GM23338 (cell line): ENCODE results near the gene SLC6A3. TPM values are rescaled to one million over a fixed set of nuclear protein-coding genes. Genes with fewer than 3 reads are reported as not detected.

Experiments
- ATAC-seq: fragments of 200-7000 bp; cut with Tn5 transposase; 3 replicates; pipeline ENCODE4 v1.9.1; 2020
- DNase-seq: peaks from one replicate; pipeline ENCODE4 v3.0.0-alpha.2; 2015; ENCODE audit warnings: low spot score
- H2AFZ ChIP-seq: fragments of 200-600 bp; sonication (generic); 2 replicates; pipeline ENCODE4 v1.8.0; 2016; ENCODE audit warnings: antibody characterized with exemption, mild to moderate bottlenecking, moderate library complexity
- H3F3A ChIP-seq: fragments of 200-600 bp; sonication (generic); replicated peaks from 2 replicates; pipeline ENCODE4 v1.8.0; 2017; ENCODE audit warnings: antibody characterized with exemption, mixed run types, low read depth
- H3K27ac ChIP-seq: fragments of 200-600 bp; sonication (generic); 2 replicates; pipeline ENCODE4 v1.6.1; 2016; ENCODE audit warnings: low read depth
- H3K27me3 ChIP-seq: fragments of 200-600 bp; sonication (generic); 2 replicates; pipeline ENCODE4 v1.8.0; 2016; ENCODE audit warnings: mild to moderate bottlenecking, mixed run types, moderate library complexity; ENCODE audit not compliant: insufficient read depth
- H3K36me3 ChIP-seq: fragments of 200-600 bp; sonication (generic); 2 replicates; pipeline ENCODE4 v1.8.0; 2016; ENCODE audit warnings: mild to moderate bottlenecking; ENCODE audit not compliant: insufficient read depth
- H3K4me1 ChIP-seq: fragments of 200-600 bp; sonication (generic); 2 replicates; pipeline ENCODE4 v1.8.0; 2016; ENCODE audit warnings: mild to moderate bottlenecking, moderate library complexity; ENCODE audit not compliant: insufficient read depth
- H3K4me2 ChIP-seq: fragments of 200-600 bp; sonication (generic); 2 replicates; pipeline ENCODE4 v1.7.1; 2017; ENCODE audit warnings: mixed run types
- H3K4me3 ChIP-seq: fragments of 200-600 bp; sonication (generic); 2 replicates; pipeline ENCODE4 v1.6.1; 2016; ENCODE audit warnings: mixed run types
- H3K79me2 ChIP-seq: fragments of 200-600 bp; sonication (generic); replicated peaks from 2 replicates; pipeline ENCODE4 v1.8.0; 2017; ENCODE audit warnings: mild to moderate bottlenecking; ENCODE audit not compliant: insufficient read depth
- H3K9me2 ChIP-seq: fragments of 200-600 bp; sonication (generic); 2 replicates; pipeline ENCODE4 v1.8.0; 2017; ENCODE audit not compliant: insufficient read depth
- H4K20me1 ChIP-seq: fragments of 200-600 bp; sonication (generic); replicated peaks from 2 replicates; pipeline ENCODE4 v1.8.0; 2017; ENCODE audit warnings: mild to moderate bottlenecking; ENCODE audit not compliant: insufficient read depth
- H3K27ac Mint-ChIP-seq: 2 replicates; pipeline ENCODE4 v1.8.0; 2020; ENCODE audit warnings: inconsistent platforms, mild to moderate bottlenecking, moderate library complexity, mixed read lengths
- H3K27me3 Mint-ChIP-seq: 3 replicates; pipeline ENCODE4 v1.8.0; 2022; ENCODE audit warnings: low read depth, mild to moderate bottlenecking, moderate library complexity, mixed read lengths, inconsistent platforms; ENCODE audit not compliant: insufficient read depth, poor library complexity
- H3K36me3 Mint-ChIP-seq: 3 replicates; pipeline ENCODE4 v1.8.0; 2021; ENCODE audit warnings: low read depth, mild to moderate bottlenecking, inconsistent platforms, moderate library complexity, mixed read lengths
- H3K4me1 Mint-ChIP-seq: 3 replicates; pipeline ENCODE4 v1.8.0; 2020; ENCODE audit warnings: mild to moderate bottlenecking, inconsistent platforms, mixed read lengths
- H3K4me3 Mint-ChIP-seq: 3 replicates; pipeline ENCODE4 v1.8.0; 2021; ENCODE audit warnings: moderate library complexity, mild to moderate bottlenecking, inconsistent platforms, mixed read lengths
- H3K9me3 Mint-ChIP-seq: 3 replicates; pipeline ENCODE4 v1.8.0; 2020; ENCODE audit warnings: moderate library complexity, mild to moderate bottlenecking, inconsistent platforms, mixed read lengths
- CREB1 ChIP-seq: fragments of 250-450 bp; sonication (Bioruptor Pico); IDR thresholded peaks from 2 replicates; pipeline ENCODE4 v1.5.0; 2020; ENCODE audit warnings: low read depth, mild to moderate bottlenecking, moderate library complexity
- EZH2 ChIP-seq: fragments of 200-600 bp; sonication (generic); IDR thresholded peaks from one replicate; pipeline ENCODE4 v1.8.0; 2017; ENCODE audit warnings: antibody characterized with exemption, mild to moderate bottlenecking, low read depth; ENCODE audit not compliant: unreplicated experiment
- EZH2phosphoT487 ChIP-seq: fragments of 200-600 bp; sonication (generic); IDR thresholded peaks from one replicate; pipeline ENCODE4 v1.8.1; 2018; ENCODE audit warnings: antibody characterized with exemption; ENCODE audit not compliant: unreplicated experiment
- JUNB ChIP-seq: IDR thresholded peaks from one replicate; pipeline ENCODE4 v1.6.1; 2016; ENCODE audit warnings: antibody characterized with exemption; ENCODE audit not compliant: unreplicated experiment
- NANOG ChIP-seq: IDR thresholded peaks from 2 replicates; pipeline ENCODE4 v1.6.1; 2016; ENCODE audit warnings: antibody characterized with exemption, borderline replicate concordance
- POLR2AphosphoS5 ChIP-seq: IDR thresholded peaks from 2 replicates; pipeline ENCODE4 v1.6.1; 2016; ENCODE audit warnings: antibody characterized with exemption, low read depth
- STAT1 ChIP-seq: IDR thresholded peaks from one replicate; pipeline ENCODE4 v1.6.1; 2016; ENCODE audit warnings: antibody characterized with exemption; ENCODE audit not compliant: unreplicated experiment
- ZNF114 ChIP-seq: fragments of 250-450 bp; sonication (Bioruptor Pico); IDR thresholded peaks from 2 replicates; pipeline ENCODE4 v1.5.0; 2020; ENCODE audit warnings: mild to moderate bottlenecking, moderate library complexity
- ZNF331 ChIP-seq: fragments of 250-450 bp; sonication (Bioruptor Pico); IDR thresholded peaks from 2 replicates; pipeline ENCODE4 v1.5.0; 2020; ENCODE audit warnings: low read depth, mild to moderate bottlenecking, moderate library complexity
- polyA plus RNA-seq: library from polyadenylated mRNA; unstranded; fragments of >200 nt; fragmentation: Nextera tagmentation; extraction: Ambion mirVana; gene quantifications from 2 replicates; pipeline ENCODE4 v1.2.1, GENCODE V29; 2016
- total RNA-seq: library from RNA; depleted of rRNA; stranded (reverse); fragments of >200 nt; shearing (Covaris generic); gene quantifications from 2 replicates; pipeline ENCODE4 v1.2.3, GENCODE V29; 2014
- TF ChIP-seq, protein P1 (sequence below): IDR thresholded peaks from one replicate; pipeline ENCODE4 v1.6.1; 2018; ENCODE audit warnings: antibody characterized with exemption; ENCODE audit not compliant: unreplicated experiment
- TF ChIP-seq, protein P2 (sequence below), 2 experiments: fragments of 200-600 bp in 1 of 2; sonication (generic) in 1 of 2; conservative IDR thresholded peaks; 2 replicates each; pipeline versions ENCODE4 v1.5.1 to v1.6.1; 2016 to 2017; ENCODE audit warnings: antibody characterized with exemption in 2 of 2, low read depth in 2 of 2, mild to moderate bottlenecking in 2 of 2, moderate library complexity in 1 of 2
- TF ChIP-seq, protein P3 (sequence below): IDR thresholded peaks from 2 replicates; pipeline ENCODE4 v1.6.1; 2016; ENCODE audit warnings: antibody characterized with exemption
- TF ChIP-seq, protein P4 (sequence below): fragments of 250-450 bp; sonication (Bioruptor Pico); IDR thresholded peaks from 2 replicates; pipeline ENCODE4 v1.5.0; 2020; ENCODE audit warnings: mild to moderate bottlenecking, moderate library complexity

The SLC6A3 gene
- total and polyA plus RNA-seq, 2 experiments from 2014 or later, result 0.76 to 1.0 TPM

DNA sequence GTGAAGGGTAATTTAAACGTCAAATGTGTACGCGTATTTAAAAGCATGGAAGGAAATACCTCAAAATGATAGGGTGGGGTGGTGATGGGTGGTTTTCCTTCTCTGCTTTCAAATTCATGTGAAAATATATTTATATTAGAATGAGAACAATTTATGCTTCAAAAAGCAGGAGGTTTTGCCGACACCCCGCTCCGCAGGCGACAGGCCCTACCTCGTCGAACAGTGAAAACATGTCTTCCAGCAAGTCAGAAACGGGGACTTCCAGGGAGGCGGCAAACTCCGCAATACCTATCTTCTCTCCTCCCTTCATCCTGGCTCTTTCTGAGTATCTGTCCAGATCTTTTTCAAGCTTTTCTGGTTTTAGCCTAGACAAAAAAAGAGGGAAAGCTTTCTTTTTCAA is 28.5 kb upstream of the SLC6A3 start:
- H3K27ac ChIP-seq, result no peak overlapping the region
- Mint-ChIP-seq H3K4me1 (no peaks in the 10 kb centered on the region), H3K4me3 (no peak overlapping the region), H3K27ac (no peak overlapping the region), H3K27me3 (peaks cover 14% of the 10 kb centered on the region), H3K9me3 (no peaks in the 10 kb centered on the region; the same call in 1 of the 3 replicates), H3K36me3 (peaks cover 84% of the 10 kb centered on the region)
- H4K20me1 ChIP-seq, result peaks cover 9% of the 10 kb centered on the region; the same call in 1 of the 2 replicates
- no peak overlapping the region for H2AFZ ChIP-seq
- ATAC-seq (no peak), DNase-seq (no peak)
- peaks cover 6% of the 10 kb centered on the region; the same call in 1 of the 2 replicates for H3K79me2 ChIP-seq
- peaks cover 20% of the 10 kb centered on the region for H3K36me3 ChIP-seq
- no peaks in the 10 kb centered on the region for H3K4me1 ChIP-seq
- peaks cover 9% of the 10 kb centered on the region; the same call in 1 of the 2 replicates for H3F3A ChIP-seq
- H3K27me3 ChIP-seq, result no peaks in the 10 kb centered on the region
- no peak overlapping the region for H3K4me3 ChIP-seq
- TF ChIP-seq STAT1, result no peak
- TF ChIP-seq POLR2AphosphoS5, result no peak
- TF ChIP-seq, protein P1, sequence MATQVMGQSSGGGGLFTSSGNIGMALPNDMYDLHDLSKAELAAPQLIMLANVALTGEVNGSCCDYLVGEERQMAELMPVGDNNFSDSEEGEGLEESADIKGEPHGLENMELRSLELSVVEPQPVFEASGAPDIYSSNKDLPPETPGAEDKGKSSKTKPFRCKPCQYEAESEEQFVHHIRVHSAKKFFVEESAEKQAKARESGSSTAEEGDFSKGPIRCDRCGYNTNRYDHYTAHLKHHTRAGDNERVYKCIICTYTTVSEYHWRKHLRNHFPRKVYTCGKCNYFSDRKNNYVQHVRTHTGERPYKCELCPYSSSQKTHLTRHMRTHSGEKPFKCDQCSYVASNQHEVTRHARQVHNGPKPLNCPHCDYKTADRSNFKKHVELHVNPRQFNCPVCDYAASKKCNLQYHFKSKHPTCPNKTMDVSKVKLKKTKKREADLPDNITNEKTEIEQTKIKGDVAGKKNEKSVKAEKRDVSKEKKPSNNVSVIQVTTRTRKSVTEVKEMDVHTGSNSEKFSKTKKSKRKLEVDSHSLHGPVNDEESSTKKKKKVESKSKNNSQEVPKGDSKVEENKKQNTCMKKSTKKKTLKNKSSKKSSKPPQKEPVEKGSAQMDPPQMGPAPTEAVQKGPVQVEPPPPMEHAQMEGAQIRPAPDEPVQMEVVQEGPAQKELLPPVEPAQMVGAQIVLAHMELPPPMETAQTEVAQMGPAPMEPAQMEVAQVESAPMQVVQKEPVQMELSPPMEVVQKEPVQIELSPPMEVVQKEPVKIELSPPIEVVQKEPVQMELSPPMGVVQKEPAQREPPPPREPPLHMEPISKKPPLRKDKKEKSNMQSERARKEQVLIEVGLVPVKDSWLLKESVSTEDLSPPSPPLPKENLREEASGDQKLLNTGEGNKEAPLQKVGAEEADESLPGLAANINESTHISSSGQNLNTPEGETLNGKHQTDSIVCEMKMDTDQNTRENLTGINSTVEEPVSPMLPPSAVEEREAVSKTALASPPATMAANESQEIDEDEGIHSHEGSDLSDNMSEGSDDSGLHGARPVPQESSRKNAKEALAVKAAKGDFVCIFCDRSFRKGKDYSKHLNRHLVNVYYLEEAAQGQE, result no peak
- TF ChIP-seq, protein P2, sequence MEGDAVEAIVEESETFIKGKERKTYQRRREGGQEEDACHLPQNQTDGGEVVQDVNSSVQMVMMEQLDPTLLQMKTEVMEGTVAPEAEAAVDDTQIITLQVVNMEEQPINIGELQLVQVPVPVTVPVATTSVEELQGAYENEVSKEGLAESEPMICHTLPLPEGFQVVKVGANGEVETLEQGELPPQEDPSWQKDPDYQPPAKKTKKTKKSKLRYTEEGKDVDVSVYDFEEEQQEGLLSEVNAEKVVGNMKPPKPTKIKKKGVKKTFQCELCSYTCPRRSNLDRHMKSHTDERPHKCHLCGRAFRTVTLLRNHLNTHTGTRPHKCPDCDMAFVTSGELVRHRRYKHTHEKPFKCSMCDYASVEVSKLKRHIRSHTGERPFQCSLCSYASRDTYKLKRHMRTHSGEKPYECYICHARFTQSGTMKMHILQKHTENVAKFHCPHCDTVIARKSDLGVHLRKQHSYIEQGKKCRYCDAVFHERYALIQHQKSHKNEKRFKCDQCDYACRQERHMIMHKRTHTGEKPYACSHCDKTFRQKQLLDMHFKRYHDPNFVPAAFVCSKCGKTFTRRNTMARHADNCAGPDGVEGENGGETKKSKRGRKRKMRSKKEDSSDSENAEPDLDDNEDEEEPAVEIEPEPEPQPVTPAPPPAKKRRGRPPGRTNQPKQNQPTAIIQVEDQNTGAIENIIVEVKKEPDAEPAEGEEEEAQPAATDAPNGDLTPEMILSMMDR (conservative IDR thresholded peaks at IDR 0.05; ENCODE audit: low read depth in 2 of 2), result no peak
- TF ChIP-seq NANOG, result no peak
- TF ChIP-seq ZNF331 (CRISPR knock-in tag), result no peak
- TF ChIP-seq JUNB, result no peak
- no peak for TF ChIP-seq CREB1 (CRISPR knock-in tag)
- no peak for TF ChIP-seq EZH2
- TF ChIP-seq, protein P3, sequence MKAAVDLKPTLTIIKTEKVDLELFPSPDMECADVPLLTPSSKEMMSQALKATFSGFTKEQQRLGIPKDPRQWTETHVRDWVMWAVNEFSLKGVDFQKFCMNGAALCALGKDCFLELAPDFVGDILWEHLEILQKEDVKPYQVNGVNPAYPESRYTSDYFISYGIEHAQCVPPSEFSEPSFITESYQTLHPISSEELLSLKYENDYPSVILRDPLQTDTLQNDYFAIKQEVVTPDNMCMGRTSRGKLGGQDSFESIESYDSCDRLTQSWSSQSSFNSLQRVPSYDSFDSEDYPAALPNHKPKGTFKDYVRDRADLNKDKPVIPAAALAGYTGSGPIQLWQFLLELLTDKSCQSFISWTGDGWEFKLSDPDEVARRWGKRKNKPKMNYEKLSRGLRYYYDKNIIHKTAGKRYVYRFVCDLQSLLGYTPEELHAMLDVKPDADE, result no peak
- TF ChIP-seq ZNF114, result no peak
- TF ChIP-seq, protein P4, sequence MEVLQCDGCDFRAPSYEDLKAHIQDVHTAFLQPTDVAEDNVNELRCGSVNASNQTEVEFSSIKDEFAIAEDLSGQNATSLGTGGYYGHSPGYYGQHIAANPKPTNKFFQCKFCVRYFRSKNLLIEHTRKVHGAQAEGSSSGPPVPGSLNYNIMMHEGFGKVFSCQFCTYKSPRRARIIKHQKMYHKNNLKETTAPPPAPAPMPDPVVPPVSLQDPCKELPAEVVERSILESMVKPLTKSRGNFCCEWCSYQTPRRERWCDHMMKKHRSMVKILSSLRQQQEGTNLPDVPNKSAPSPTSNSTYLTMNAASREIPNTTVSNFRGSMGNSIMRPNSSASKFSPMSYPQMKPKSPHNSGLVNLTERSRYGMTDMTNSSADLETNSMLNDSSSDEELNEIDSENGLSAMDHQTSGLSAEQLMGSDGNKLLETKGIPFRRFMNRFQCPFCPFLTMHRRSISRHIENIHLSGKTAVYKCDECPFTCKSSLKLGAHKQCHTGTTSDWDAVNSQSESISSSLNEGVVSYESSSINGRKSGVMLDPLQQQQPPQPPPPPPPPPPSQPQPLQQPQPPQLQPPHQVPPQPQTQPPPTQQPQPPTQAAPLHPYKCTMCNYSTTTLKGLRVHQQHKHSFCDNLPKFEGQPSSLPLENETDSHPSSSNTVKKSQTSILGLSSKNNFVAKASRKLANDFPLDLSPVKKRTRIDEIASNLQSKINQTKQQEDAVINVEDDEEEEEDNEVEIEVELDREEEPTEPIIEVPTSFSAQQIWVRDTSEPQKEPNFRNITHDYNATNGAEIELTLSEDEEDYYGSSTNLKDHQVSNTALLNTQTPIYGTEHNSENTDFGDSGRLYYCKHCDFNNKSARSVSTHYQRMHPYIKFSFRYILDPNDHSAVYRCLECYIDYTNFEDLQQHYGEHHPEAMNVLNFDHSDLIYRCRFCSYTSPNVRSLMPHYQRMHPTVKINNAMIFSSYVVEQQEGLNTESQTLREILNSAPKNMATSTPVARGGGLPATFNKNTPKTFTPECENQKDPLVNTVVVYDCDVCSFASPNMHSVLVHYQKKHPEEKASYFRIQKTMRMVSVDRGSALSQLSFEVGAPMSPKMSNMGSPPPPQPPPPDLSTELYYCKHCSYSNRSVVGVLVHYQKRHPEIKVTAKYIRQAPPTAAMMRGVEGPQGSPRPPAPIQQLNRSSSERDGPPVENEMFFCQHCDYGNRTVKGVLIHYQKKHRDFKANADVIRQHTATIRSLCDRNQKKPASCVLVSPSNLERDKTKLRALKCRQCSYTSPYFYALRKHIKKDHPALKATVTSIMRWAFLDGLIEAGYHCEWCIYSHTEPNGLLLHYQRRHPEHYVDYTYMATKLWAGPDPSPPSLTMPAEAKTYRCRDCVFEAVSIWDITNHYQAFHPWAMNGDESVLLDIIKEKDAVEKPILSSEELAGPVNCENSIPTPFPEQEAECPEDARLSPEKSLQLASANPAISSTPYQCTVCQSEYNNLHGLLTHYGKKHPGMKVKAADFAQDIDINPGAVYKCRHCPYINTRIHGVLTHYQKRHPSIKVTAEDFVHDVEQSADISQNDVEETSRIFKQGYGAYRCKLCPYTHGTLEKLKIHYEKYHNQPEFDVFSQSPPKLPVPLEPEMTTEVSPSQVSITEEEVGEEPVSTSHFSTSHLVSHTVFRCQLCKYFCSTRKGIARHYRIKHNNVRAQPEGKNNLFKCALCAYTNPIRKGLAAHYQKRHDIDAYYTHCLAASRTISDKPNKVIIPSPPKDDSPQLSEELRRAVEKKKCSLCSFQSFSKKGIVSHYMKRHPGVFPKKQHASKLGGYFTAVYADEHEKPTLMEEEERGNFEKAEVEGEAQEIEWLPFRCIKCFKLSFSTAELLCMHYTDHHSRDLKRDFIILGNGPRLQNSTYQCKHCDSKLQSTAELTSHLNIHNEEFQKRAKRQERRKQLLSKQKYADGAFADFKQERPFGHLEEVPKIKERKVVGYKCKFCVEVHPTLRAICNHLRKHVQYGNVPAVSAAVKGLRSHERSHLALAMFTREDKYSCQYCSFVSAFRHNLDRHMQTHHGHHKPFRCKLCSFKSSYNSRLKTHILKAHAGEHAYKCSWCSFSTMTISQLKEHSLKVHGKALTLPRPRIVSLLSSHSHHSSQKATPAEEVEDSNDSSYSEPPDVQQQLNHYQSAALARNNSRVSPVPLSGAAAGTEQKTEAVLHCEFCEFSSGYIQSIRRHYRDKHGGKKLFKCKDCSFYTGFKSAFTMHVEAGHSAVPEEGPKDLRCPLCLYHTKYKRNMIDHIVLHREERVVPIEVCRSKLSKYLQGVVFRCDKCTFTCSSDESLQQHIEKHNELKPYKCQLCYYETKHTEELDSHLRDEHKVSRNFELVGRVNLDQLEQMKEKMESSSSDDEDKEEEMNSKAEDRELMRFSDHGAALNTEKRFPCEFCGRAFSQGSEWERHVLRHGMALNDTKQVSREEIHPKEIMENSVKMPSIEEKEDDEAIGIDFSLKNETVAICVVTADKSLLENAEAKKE (CRISPR knock-in tag), result no peak
- no peak for TF ChIP-seq EZH2phosphoT487
- no peak overlapping the region for H3K4me2 ChIP-seq
- H3K9me2 ChIP-seq, result no peaks in the 10 kb centered on the region
